ENCODE measurements around the gene GALNT9.
"Not testable (repeated sequence)": the region's sequence is repeated elsewhere in the genome, so short reads cannot be mapped to it uniquely, and the experiment has no call there.

Gene GALNT9

DNA sequence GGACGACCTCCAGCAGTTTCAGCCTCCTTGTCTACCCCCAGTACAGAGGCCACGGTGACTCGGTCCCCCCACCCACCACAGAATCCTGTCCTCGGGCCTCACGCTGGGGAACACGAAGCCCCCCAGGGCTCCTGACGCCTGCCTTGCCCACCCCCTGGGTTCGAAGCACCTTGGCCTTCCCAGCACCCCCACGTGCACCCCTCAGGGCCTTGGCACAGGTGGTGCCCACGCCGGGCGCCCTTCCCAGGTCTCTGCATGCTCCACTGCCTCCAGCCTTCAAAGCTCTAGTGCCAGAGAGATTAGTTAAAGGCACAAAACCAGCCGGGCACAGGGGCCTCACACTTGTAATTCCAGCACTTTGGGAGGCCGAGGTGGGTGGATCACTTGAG, 123.3 kb downstream of the GALNT9 start:
- H3K4me3 Mint-ChIP-seq, result peak overlapping the region in 1 of 2 donors; percentile 26
- no peak for DNase-seq
- peaks cover 56% of the 10 kb centered on the region for H3K27me3 Mint-ChIP-seq
- H3K27ac Mint-ChIP-seq, result no peak overlapping the region
- H3K4me1 Mint-ChIP-seq, result peaks cover 22% of the 10 kb centered on the region
- no peak for ATAC-seq
- no peaks in the 10 kb centered on the region for H3K9me3 Mint-ChIP-seq

DNA sequence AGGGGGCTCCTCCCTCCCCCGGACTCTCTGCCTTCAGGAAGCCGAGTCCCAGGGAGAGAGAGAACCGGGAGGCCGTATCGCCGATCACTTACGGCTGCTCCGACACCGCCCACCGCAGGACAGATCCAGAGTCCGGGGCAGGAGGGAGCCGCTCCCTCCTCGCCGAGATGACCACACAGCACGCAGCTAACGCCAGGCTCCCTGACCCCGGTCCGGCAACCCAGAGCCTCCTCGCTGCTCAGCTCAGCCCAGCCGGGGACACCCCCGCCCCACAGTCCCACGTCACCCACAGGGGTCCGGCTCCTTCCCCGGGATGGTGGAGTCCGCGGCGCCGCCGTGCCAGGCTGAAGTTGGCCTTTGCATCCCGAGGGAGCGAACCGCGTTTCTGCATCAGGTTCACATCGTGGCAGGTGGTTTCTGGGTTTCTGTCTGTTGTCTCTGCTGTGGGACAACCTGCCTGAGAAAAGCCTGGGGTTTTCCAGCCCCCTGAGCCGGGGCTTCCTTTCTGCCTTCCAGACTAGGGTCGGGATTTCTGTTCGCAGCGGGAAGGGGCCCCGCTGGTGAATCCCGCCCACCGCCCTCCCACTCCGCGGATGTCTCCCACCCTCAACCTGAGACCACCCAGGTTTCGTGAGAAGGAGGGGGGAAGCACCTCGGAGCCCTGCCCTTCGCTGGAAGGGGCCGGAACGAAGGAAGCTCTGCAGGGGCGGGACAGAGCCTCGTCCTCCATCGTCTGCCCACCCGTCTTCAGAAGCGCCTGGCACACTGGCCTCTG, 123.9 kb downstream of the GALNT9 start:
- no peak for DNase-seq
- Mint-ChIP-seq H3K27me3 (peaks cover 56% of the 10 kb centered on the region), H3K27ac (no peak overlapping the region), H3K9me3 (no peaks in the 10 kb centered on the region), H3K4me3 (peak overlapping the region in 1 of 2 donors; percentile 68), H3K4me1 (peaks cover 22% of the 10 kb centered on the region)
- peak; percentile 20 for ATAC-seq

DNA sequence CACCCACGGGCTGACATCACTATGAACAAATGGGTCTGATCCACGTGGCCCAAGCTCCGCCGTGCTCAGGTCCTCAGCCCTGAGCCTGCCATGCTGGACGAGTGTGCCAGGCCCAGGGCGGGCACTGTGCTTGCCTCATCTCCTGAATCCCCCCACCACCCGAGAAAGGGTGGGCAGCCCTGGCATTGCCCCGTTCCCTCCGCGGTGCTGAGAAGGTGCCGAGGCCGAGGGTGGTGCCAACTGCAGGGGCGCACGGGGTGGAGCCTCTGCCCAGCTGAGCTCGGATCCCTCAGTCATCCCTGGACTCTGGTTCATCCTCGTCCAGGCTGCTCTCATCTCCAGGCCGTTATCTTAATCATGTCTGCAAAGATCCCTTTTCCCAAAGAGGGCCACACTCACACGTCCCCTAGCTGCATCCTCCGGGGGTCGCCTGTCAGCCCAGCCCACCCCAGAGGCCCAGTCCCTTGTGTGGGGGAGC, 124.6 kb downstream of the GALNT9 start:
- Mint-ChIP-seq H3K27me3 (peaks cover 56% of the 10 kb centered on the region), H3K4me1 (peaks cover 22% of the 10 kb centered on the region), H3K4me3 (no peak overlapping the region), H3K27ac (no peak overlapping the region), H3K9me3 (no peaks in the 10 kb centered on the region)
- ATAC-seq (peak; percentile 6), DNase-seq (no peak)

DNA sequence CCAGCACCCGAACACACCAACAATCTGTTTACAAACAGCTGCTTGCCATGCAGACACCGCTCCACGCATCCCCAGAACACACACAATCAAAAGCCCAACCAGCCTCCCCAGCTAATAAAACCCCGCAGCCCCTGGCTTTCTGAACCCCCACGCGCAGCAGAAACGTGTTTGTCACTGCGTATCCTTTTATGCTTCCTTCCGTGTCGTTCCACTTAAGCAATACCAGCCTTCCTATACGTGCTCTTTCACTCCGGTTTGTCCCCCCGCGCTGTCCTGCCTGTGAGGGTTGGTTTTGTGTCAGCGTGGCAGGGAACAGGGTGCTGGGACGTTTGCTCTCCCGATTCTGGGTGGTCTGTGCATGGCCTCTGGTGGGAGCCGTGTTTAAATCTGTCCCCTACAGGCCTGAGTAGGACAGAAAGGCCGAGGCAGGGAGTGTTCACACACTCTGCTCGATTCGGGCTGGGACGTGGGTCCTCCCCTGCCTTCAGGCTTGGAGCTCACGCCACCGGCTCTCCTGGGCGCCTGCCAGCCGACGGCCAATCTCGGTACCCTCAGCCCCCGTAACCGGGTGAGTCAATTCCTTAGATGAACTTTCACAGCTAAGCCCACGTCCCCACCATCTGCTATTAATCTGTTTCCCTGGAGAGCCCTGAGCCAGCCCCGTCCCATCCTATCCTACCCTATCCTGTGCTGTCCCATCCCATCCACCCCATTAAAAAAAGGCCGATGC, 125.2 kb downstream of the GALNT9 start:
- H3K27me3 Mint-ChIP-seq, result peaks cover 56% of the 10 kb centered on the region
- no peak overlapping the region for H3K4me3 Mint-ChIP-seq
- ATAC-seq, result no peak
- H3K27ac Mint-ChIP-seq, result no peak overlapping the region
- H3K9me3 Mint-ChIP-seq, result no peaks in the 10 kb centered on the region
- H3K4me1 Mint-ChIP-seq, result peaks cover 22% of the 10 kb centered on the region
- DNase-seq, result no peak

DNA sequence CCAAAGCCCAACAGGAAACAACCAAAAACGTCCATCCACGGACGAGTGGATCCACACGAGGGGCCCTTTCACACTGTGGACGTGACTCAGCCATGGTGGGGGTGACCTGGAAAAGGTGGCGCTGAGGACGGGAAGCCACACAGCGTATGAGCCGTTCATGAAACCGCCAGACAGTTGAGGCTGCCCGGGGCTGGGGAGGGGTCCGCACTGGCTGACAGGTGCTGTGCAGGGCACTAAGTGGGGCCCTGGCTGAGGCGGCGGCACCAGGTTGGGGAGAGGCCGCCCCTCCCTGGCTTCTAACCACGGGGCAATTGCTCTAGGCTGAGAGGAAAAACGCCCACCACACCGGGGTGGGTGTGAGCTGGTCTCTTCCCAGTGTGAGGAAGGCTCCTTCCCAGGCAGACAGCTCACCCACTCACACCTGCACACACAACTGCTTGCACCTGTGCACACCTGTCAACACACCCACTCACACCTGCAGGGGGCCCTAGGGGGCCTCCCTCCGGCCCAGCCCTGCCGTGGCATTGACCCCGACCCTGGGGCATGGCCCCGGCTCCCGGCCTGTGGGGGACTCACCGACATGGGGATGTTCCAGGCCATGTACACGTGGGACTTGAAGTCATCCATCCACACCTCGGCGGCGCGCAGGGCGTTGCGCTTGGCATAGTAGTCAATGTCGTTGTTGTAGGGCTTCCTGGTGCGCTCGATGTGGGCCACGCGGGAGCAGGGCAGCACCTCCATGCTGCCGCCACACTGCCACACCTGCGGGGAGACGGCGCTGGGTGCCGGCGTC, 126.3 kb downstream of the GALNT9 start:
- DNase-seq (no peak), ATAC-seq (peak; percentile 18)
- H3K9me3 Mint-ChIP-seq, result no peaks in the 10 kb centered on the region
- no peak overlapping the region for H3K27ac Mint-ChIP-seq
- peaks cover 22% of the 10 kb centered on the region for H3K4me1 Mint-ChIP-seq
- H3K4me3 Mint-ChIP-seq, result no peak overlapping the region
- H3K27me3 Mint-ChIP-seq, result peaks cover 54% of the 10 kb centered on the region

DNA sequence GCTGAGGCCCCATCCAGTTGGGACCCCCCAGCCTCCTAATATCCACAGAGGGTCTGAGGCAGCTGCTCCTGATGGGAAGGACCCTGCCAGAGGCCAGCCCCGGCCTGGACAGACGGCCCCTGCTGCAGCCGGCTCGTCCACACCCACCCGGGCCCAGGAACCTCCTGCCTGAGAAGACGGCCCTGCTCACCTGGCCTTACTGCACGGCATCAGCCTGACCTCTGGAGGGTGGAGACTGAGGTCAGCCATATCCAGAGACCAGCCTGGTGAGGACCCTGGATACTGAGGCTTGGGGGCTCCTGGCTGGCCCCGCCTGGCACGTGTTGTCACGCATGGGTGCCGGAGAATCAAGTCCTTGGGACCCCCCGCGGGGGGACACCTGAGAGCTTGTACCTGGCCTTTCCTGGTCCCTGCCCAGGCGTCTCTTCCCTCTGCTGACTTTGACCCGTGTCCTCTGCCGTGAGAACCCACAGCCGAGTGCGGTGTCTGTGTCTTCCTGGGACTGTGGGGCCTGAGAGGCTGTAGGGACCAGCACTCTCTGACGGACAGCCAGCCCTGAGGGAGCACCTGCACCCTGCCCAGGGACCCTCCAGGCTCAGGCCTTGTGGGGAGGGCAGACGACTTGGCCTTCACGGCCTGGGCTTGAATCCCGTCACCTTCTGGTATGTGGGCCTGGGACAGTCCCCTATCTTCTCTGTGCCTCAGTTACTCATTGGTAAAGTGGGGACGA, 127.8 kb downstream of the GALNT9 start:
- ATAC-seq (no peak), DNase-seq (no peak)
- peaks cover 38% of the 10 kb centered on the region for H3K27me3 Mint-ChIP-seq
- H3K9me3 Mint-ChIP-seq, result no peaks in the 10 kb centered on the region
- peaks cover 22% of the 10 kb centered on the region for H3K4me1 Mint-ChIP-seq
- H3K4me3 Mint-ChIP-seq, result no peak overlapping the region
- H3K27ac Mint-ChIP-seq, result no peak overlapping the region

DNA sequence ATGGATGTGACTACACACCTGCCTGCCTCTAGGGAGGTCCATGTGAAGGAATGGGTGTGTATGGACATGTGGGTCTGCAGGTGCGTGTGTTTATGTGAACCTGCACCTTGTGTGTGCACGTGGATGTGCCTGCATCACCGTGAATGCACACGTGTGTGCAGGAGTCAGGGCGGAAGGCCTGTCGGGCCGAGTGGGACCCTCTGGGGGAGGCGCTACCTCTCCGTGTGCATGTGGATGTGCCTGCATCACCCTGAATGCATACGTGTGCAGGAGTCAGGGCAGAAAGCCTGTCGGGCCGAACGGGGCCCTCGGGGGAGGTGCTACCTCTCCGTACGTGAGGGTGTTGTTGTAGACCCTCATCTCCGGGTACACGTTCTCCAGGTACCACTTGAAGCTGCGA, 128.6 kb downstream of the GALNT9 start:
- H3K4me3 Mint-ChIP-seq, result no peak overlapping the region
- H3K27ac Mint-ChIP-seq, result no peak overlapping the region
- DNase-seq (no peak), ATAC-seq (no peak)
- no peaks in the 10 kb centered on the region for H3K9me3 Mint-ChIP-seq
- H3K4me1 Mint-ChIP-seq, result peaks cover 17% of the 10 kb centered on the region
- peaks cover 31% of the 10 kb centered on the region for H3K27me3 Mint-ChIP-seq

DNA sequence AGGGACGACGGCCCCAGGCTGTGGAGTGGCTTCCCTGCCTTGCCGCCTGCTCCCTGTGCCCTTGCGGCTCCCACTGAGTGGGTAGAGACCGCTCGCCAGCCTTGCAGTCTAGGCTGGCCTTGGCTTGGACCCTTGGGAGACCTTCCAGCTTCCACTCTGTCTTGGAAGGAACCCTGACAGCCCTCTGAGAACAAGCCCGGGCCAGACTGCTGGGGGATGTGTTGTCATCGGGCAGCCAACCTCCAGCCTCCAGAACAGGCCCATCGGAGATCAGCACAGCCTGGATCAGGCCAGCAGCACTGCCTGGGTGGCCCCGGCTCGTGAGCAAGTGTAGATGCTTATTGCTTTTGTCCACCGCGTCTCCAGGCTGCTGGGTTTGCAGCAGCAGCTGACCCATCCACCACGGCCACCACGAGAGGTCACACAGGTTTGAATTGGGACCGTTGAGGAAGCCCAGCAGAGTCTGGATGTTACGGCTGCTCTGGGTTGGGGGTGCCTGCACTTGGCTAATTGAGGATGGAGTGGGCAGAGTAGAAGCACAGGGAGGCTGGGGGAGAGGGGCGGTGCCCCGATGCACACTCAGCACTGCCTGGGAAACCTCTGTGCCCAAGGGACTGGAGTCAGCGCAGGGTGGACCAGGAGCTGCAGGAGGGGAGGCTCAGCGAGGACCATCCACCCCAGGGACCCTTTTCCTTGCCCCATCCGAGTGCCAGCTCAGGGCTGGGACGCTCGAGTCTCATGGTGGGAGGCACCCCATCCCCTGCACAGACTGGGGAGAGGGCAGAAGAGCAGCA, 129.7 kb downstream of the GALNT9 start:
- Mint-ChIP-seq H3K27ac (peak overlapping the region in 1 of 2 donors; percentile 48), H3K4me3 (no peak overlapping the region), H3K27me3 (peaks cover 20% of the 10 kb centered on the region), H3K4me1 (peaks cover 6% of the 10 kb centered on the region), H3K9me3 (no peaks in the 10 kb centered on the region)
- DNase-seq, result no peak
- no peak for ATAC-seq

DNA sequence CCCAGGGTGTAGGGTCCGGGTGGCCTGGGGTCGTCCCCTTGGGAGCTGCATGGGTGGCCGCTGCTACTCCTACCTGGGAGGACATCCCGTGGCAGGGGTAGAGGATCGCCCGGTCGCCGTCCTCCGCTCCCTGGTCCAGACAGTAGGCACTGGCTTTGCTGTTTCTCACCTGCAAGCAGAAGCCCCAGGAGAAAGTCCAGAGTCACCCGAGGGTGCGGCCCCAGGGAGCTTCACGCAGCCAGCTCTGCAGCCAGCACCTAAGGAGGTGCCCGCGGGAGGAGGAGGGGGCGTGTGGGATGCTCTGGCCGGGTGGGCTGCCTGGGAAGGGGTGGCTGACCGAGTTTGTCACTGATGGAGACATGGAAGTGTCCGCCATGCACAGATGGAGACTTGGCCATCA, 130.3 kb downstream of the GALNT9 start:
- Mint-ChIP-seq H3K4me1 (peaks cover 2% of the 10 kb centered on the region), H3K9me3 (peaks cover 3 to 5% of the 10 kb centered on the region in 2 donors), H3K4me3 (no peak overlapping the region), H3K27ac (no peak overlapping the region), H3K27me3 (peaks cover 14% of the 10 kb centered on the region)
- no peak for DNase-seq
- no peak for ATAC-seq

DNA sequence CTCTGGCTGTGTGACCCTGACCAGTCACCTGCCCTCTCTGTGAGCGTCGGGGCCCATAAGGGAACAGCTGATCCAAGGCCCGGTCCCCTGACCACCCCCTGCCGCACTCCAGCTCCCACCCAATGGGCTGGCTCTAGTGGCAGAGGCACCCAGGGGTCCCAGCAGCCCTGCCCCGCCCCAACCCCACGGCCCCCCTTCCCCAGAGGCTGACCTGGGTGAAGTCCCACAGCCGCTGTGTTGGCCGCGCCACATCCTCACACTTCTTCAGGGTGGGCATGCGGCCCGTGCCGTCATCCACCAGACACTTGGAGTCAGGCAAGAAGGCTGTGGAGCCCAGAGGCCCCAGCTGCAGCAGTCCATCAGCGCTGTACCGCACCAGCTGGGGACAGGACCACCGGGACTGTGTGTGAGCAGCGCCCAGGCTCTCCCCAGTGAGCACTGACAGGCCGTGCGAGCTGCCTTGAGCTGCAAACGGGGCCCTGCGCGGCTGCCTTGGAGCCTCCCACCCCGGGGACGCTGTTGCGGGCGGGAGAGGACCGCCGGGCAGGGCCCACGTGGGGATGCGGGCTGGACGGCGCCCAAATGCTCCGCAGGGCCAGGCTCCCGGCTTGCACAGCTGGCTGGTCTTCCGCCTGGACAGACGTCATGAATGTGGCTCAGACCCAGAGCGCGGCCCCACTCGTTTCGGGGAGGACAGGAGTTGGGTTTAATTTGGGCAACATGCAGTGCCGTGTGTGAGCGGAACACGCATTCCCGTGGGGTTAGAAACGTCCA, 131.6 kb downstream of the GALNT9 start:
- H3K4me3 Mint-ChIP-seq, result no peak overlapping the region
- DNase-seq (no peak), ATAC-seq (no peak)
- H3K27ac Mint-ChIP-seq, result no peak overlapping the region
- peaks cover 12 to 18% of the 10 kb centered on the region in 2 donors for H3K9me3 Mint-ChIP-seq
- H3K4me1 Mint-ChIP-seq, result no peaks in the 10 kb centered on the region
- H3K27me3 Mint-ChIP-seq, result peaks cover 9% of the 10 kb centered on the region

DNA sequence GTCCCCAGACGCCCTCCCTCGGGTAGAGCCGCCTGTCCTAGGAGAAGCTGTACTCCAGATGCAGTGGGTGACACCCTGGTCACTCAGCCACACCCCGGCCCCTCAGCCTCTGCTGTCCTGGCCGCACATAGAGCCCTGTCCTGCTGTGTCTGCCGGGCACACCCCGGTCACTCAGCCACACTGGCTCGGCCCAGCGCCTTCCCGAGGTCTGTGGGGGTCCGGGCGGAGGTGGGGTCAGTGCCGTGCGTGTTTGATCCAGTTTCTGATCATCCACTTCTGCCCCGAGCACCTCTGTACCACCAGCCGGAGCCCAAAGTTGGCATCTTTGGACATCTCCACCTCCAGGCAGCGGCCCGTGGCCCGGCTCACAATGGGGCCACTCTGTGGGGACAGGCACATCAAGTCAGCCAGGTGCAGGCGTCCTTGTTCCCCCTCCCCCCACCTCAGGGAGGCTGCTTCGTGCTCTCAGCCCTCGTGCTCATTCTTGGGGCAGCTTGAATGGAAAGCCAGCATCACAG, 132.5 kb downstream of the GALNT9 start:
- peaks cover 12 to 20% of the 10 kb centered on the region in 2 donors for H3K9me3 Mint-ChIP-seq
- DNase-seq (no peak), ATAC-seq (peak; percentile 6)
- peaks cover 1% of the 10 kb centered on the region for H3K27me3 Mint-ChIP-seq
- no peak overlapping the region for H3K4me3 Mint-ChIP-seq
- no peak overlapping the region for H3K27ac Mint-ChIP-seq
- no peaks in the 10 kb centered on the region for H3K4me1 Mint-ChIP-seq

DNA sequence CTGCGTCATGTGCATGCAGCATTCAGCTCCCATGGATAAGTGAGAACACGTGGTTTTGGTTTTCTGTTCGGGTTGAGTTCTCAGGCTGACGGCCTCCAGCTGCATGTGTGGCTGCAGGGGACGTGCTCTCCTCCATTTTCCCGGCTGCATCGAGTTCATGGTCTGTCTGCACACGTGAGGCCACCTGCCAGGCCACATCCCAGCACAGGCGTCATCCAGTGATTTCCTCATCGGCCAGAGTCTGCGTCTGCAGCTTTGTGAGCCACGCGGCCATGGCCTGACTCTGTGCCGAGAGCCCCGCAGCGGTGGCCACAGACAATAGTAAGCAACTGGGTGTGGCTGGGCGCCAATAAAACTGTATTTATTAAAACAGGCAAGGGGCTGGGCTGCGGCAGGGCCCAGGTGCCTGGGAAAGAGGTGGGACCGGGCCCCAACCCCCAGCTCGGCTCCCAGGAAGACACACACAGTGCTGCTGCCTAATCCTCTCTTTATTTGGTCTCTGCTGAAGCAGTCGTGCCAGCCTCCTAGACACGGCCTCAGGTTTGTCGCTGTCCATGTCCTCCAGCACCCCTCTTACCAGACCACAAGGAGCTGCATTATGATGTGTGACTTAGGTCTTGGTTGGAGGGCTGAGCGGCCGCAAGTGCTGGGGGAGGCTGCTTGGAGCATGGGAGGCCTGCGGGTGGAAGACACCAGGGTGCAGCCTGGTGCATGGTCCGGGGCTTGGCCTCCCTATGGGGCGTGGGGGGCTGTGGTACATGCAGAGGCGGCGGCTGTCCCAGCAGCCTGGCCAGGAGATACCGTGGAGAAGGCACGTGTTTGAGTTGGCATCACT, 133.1 kb downstream of the GALNT9 start:
- no peak overlapping the region for H3K27ac Mint-ChIP-seq

DNA sequence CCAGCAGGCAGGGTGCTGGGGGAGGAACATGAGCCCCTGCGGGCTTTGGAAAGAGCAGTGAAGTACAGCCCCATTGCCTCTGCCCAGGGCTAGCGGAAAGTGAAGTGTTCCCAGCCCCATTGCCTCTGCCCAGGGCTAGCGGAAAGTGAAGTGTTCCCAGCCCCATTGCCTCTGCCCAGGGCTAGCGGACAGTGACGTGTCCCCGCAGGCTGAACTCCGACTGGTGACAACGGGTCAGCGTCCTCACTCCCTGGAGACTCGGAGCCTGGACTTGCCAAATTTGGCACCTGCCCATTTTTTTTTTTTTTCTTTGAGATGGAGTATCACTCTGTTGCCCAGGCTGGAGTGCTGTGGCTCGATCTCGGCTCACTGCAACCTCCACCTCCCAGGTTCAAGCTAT, 134.1 kb downstream of the GALNT9 start:
- not testable (repeated sequence) for H3K4me3 Mint-ChIP-seq, ATAC-seq, H3K27me3 Mint-ChIP-seq, DNase-seq, H3K27ac Mint-ChIP-seq
- H3K9me3 Mint-ChIP-seq, result peaks cover 12 to 20% of the 10 kb centered on the region in 2 donors
- H3K4me1 Mint-ChIP-seq, result peaks cover 11% of the 10 kb centered on the region

More for the DNA sequence above, 133.1 kb downstream of the GALNT9 start:
- DNase-seq, result no peak
- Mint-ChIP-seq H3K9me3 (peaks cover 12 to 20% of the 10 kb centered on the region in 2 donors), H3K4me3 (no peak overlapping the region), H3K4me1 (peaks cover under 1% of the 10 kb centered on the region), H3K27me3 (no peaks in the 10 kb centered on the region)
- ATAC-seq, result peak; percentile 8
